ENCODE results near the gene SUMO3.
A peak's percentile ranks its signal among the peaks of the same experiment; 100 is the strongest.

Gene SUMO3

DNA sequence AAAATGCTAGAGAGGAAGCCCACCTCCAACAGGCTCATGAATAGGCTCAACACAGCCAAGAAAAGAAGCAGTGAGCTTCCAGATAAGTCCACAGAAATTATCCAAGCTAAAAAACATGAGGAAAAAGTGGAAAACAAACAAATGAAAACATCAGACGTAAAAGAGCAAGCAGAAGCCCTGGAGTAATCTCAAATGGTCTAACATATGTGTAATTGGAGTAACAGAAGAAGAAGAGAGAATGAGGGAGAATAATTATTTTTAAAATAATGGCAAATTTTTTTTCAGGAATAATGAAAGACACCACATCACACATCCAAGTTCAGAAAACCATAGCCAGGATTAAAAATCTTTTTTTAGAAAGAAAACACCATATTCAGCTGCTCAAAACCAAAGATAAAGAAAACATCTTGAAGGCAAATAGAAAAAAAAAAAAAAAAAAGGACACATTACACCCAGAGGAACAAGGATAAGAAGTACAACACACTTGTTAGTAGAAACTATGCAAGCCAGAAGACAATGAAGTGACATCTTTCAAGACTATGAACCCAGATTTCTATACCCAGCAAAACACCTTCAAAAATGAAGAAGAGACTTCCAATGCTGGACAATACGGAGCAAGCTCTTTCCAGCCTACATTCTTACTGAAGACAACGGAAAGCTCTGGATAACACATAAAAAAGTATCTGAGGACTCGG is 10.6 kb upstream of the SUMO3 start:
- DNase-seq (ENCODE audit: low read depth in 2 of 2): no peak

DNA sequence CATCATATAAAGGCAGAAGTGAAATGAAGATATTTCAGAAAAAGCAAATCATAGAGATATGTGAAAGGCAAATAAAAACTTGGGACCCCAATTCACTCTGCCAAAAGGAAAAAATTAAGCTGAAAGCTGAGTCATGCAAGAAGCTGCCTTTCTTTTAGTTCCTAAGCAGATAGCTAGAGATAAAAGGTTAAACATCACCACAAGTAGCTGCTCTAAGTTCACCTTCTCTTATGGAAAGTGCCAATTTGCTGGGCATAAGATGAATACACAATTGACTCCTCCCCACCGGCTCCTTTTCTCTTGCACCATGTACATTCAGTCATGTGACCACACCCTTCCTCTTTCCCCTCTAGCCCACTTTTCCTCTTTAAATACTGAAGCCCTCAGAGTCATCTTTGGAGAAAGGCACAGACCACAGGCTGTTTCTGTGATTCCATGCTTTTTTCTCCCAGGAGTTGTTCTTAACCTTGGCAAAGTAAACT is 5.4 kb upstream of the SUMO3 start:
- no peak for DNase-seq (ENCODE audit: low read depth in 2 of 2)

DNA sequence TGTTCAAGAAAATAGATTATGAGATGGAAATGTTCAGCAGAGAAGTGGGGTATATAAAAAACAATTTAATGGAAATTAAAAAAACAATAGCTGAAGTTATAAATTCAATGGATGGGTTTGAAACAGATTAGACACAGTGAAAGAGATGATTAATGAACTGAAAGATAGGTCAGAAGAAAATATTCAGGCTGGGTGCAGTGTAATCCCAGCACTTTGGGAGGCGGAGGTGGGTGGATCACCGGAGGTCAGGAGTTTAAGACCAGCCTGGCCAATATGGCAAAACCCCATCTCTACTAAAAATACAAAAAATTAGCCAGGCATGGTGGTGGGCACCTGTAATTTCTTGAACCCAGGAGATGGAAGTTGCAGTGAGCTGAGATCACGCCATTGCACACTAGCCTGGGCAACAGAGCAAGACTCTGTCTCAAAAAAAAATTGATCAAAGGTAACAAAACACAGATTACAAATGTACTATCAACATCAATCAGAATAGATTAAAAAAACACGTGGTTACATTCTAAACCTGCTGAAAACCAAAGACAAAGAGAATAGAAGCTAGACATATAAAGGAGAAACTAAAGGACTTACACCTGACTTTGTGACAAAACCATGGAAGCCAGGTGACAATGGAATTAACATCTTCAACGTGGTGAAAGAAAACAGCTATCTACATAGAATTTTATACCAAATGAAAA is 4.8 kb upstream of the SUMO3 start:
- DNase-seq (ENCODE audit: low read depth in 2 of 2): no peak

DNA sequence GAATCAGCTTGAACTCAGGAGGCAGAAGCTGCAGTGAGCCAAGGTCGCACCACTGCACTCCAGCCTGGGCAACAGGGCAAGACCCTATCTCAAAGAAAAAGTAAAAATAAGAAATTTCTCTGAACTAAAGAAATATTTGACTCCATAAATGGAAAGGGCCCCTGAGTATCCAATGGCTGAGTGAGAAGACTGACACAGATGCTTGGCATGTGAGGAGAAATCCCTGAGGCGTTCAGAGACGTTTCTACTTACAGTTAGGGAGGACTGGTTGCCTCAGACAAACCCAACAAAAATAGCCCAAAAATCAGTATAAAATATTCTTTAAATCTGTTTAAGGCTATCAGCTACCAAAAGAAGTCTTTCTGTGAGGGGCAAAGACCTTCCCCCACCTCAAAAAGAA is 3.0 kb upstream of the SUMO3 start:
- no peak for DNase-seq (ENCODE audit: low read depth in 2 of 2)

DNA sequence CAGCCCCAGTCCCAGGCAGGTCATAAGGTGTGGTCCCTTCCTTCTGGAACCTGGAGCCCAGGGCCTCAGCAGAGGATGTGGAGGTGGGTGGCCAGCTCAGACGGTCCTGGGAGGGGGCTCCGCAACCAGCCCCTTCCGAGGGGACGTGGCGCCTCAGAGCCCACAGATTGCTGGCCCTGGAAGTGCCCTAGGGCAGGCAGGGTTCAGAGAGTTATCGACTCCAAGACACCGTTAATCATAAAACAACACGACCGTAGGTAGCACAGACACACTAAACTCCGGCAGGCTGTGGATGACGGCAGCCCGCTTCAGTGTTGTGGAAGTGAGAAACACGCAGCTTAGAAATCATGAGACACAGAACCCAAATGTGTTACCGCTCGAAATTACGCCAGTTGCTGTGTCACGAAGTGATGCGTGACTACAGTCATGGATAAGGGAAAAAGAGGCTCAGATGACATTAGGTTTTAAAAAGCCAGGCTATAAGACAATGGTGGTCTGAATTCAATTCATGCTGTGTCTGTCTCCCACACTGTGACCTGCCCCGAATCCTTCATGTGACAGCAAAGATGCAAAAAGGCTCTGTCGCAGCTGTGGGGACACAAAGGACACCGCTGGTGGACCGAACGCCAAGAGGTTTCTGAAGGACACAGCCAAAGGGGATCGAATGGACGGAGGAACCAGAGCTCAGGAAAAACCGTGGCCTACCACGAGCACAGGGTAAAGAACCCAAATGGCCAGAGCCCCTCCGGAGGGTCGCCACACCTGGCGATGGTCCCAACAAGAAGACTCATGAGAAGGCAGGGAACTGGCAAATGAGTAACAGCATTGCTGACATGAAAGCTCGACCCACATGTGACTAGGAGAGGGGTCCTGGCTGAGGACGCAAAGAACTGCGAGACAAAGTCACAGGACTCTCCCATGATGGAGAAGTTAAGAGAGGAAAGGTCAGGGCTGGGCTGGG is 1.7 kb upstream of the SUMO3 start:
- DNase-seq (ENCODE audit: low read depth in 2 of 2): no peak

DNA sequence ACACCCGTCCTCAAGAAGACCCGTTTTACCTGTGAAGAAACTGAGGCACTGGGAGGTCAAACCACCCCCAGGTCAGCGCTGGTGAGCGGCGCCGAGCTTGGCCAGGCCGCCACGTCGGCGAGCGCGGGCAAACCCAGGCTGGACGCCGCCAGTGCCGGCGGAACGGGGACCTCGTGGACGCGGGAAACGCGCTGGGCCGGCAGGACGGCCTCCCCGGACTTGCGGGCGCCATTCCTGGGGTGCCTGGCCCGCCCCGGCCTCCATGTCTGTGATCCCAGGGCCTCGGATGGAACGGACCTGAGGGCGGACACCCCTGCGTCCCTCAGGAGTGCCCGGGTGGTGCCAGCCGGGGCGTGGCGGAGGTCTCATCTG is 764 bp upstream of the SUMO3 start:
- DNase-seq (ENCODE audit: low read depth in 2 of 2): no peak

DNA sequence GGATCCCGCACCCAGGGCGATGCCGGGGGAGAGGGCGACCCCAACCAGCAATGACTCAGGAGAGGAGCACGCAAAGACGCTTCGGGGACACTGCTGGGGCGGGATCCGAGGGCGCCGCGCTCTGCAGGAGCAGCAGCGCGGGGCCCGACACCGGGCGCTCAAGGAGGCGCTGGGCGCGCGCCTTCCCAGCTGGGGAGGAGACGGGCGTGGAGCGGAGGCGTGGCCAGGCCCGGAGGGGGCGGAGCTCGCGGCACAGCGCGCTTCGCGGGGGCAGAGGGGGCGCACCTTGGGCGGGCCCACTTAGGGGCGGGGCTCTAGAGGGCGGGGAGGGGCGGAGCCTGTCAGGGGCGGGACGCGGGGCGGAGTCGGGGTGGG is 369 bp downstream of the SUMO3 start:
- peak; percentile 85 to 90 for DNase-seq (ENCODE audit: low read depth in 2 of 2)

DNA sequence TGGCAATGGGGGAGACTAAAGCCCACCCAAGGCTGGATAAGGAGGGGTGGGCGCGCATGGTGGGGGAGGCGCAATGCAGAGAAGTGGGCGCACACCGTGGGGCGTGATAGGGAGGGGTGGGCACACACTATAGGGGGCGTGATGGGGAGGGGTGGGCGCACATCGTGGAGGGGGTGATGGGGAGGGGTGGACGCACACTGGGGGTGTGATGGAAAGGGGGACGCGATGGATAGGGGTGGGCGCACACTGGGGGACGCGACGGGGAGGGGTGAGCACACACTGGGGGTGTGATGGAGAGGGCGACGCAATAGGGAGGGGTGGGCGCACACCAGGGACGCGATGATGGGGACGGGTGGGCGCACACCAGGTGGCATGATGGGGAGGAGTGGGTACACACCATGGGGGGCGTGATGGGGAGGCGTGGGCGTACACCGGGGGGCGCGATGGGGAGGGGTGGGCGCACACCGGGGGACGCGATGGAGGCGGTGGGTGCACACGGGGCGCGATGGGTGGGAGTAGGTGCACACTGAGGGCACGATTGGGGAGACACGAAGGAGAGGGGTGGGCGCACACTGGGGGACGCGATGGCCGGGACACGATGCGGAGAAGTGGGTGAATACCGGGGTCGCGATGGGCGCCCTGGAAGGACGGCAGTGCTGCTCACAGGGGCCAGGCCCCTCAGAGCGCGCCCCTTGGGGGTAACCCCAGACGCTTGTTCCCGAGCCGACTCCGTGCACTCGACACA is 929 bp downstream of the SUMO3 start:
- DNase-seq (ENCODE audit: low read depth in 2 of 2): no peak

DNA sequence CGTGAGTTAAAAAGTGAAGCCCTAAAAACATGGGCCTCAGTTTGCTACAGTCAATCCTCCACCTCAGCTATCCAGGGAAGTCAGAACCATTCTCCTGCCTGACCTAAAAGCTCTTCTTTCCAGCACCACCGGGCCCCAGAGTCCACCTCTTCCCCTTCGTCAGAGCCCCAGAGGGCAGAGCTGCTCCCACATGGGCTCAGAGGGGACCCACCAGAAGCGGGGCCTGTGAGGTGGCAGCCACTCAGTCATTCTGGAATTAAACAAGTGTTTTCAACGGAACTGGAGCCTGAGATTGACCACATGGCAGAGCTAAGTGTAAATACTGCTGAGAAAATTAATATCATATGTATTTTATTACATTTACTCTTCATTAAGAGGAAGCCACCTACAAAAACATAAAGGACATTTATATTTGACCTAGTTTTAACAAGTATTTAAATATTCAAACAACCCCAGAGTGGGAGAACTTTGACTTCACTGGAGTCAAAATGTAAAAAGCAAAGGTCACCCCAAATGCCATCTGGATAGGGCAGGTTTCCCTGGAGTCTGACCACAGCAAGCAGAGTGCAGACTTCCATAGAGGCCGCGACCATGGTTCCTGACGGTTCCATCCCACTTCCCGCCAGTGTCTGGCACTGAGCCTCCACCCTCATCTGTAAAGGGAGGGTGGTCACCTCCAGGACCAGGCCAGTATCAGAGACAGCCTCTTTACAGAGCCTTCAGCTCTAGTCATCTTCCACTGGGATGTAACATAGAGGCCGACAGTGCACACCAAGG is 1.8 kb downstream of the SUMO3 start:
- no peak for DNase-seq (ENCODE audit: low read depth in 2 of 2)

DNA sequence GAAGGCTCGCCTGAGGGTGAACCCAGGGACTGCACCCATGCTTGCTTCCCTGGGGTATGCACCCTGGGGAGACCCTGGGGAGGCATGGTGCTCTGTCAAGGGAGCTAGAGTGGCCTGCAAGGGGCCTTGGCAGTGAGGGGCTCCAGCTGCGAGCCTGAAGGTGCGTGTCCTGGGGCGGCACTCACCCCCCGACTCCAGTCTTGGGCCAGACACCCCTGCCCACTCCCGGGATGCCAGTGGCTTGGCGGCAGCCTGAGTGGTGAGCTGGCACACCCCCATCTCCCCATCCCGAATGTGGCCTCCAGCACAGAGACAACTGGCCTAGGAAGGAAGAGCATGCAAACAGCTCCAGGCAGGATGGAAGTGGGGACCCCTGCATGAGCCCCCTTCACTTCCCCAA is 2.6 kb downstream of the SUMO3 start:
- no peak for DNase-seq (ENCODE audit: low read depth in 2 of 2)

DNA sequence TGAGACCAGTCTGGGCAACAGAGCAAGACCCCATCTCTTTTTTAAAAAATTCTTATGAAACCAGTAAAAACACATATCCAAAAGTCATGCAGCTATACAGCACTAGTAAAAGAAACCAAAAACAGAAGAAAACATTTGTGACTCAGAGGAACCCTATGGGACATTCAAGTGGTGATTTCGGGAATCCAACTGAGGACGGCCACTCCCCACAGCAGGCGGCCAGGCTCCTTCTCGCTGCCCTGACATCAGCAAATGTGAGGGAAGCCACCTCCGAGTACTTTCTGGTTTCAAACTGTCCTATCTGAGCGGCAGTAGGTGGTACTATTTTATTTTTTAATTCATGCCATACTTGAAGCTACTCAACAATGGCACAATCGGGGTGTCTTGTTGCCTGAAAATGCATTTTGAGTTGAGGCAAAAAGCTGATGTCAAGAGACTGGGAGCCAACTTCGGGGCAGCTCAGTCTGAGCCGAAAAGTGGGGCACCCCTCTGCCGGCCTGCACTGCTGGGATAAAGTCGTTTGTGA is 3.3 kb downstream of the SUMO3 start:
- no peak for DNase-seq (ENCODE audit: low read depth in 2 of 2)

DNA sequence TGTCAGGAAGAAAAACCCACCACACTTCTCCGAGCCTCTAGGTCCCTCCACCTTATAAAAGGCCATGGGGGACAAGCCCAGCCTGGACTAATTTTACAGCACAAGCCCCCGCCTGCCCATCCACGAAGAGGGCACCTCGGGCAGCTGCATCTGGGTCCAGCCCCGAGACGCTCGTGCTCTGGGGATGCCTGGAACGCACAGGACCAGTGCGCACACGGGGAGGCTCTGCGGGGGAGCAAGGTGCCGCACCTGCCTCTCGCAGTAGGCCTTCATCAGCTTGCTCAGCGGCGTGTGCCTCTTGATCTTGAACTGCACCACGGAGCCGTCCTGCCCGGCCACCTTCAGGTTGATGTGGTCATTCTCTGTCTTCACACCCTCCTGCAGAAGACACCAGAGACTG is 4.1 kb downstream of the SUMO3 start:
- DNase-seq (ENCODE audit: low read depth in 2 of 2): no peak

DNA sequence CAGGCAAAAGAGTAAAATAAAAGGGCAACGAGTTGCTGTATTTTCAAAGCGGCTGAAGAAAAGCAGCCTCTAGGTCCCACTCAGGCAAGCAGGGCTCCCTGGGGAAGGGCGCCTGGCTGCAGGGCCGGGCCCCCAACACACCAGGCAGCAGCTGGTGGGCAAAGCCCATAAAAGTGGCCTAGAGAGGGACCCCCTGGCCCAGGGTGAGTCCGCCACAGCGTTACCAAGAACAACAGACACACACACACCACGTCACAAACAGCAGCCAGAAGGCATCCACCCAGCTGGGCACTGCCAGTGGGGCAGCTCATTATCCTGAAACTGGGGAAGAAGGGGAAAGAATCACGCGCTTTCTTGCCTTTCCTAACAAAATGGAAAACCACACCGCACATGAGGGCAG is 4.7 kb downstream of the SUMO3 start:
- DNase-seq (ENCODE audit: low read depth in 2 of 2): no peak

DNA sequence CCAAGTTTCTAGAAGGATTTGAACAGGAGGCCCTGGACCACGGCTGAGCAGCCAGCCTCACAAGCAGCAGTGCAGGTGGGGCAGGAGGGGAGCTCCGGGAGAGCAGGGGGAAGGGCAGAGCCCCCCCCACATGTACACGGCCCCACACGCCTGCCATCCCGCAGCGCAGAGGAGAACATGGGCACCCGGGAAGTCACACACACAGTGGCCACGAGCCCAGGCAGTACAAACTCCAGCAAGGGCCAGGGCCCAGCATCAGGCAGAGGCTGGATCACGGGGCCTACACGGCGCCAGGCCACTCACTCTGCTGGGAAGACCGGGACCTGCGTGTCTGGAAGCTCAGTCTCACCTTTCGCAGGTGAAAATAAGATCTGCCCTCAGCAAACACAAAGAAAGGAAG is 5.2 kb downstream of the SUMO3 start:
- no peak for DNase-seq (ENCODE audit: low read depth in 2 of 2)

DNA sequence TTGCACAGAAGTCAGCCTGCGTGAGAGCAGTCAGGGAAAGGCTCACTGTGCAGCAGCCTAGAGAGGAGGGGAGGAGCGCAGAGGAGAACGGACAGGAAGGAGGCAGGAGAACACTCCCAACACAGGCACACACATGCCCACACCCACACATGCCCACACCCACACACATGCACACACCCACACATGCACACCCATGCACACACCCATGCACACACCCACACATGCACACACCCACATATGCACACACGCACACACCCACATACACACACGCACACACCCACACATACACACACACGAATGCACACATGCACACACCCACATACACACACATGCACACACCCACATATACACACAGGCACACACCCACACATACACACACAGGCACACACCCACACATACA is 7.1 kb downstream of the SUMO3 start:
- no peak for DNase-seq (ENCODE audit: low read depth in 2 of 2)

DNA sequence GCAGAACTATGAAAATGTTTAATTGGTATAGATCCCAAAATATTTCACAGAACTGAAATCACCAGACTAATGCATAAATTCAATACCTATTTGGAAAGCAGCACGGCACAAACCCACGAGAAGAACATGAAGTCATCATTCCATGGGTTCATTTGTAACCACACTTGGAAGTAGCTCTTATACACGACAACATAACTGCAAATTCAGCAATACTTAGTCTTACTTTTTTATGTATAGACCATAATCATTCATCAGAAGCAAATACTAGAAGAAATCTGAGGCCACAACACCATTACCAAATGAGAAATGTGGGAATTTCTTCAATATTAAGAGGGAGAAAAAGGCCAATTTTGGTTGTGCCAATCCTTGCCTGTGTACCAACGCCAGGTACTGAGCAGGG is 12.0 kb downstream of the SUMO3 start:
- DNase-seq (ENCODE audit: low read depth in 2 of 2): no peak

DNA sequence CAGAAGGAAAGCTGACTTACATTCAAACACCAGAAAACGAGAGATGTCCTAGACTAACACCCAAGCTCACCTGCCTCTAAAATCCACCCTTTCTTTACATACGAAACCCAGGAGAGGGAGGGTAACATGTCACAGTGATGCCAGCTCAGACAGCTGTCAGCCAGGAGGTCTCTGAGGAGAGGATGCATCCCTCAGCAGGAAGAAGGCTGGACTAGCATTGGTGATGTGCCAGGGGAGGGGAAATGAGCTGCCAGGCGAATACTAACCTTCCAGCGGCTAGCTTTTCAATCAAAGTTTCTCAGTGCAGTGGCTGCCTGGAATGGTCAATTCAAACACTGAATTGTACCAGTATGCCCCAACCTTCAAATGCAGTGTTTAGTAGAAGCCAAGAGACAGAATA is 12.6 kb downstream of the SUMO3 start:
- DNase-seq (ENCODE audit: low read depth in 2 of 2): no peak

DNA sequence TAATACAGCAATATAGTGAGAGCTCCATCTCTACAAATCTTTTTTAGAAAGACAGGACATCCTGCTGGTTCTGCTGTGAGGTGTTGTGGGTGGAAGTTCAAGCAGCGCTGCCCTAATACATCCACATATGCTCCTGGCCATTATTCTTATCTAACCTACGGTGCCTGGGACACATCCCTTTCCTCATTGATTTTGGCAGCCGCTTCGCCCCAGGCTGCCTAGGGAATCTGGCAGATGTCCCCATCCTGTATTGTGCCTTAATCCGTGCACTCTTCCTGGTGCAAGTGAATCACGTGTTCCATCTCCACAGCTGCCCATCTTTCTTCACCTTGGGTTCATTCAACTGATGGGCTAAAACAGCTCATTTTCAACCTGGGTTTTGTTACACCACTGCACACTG is 13.1 kb downstream of the SUMO3 start:
- DNase-seq (ENCODE audit: low read depth in 2 of 2): no peak

DNA sequence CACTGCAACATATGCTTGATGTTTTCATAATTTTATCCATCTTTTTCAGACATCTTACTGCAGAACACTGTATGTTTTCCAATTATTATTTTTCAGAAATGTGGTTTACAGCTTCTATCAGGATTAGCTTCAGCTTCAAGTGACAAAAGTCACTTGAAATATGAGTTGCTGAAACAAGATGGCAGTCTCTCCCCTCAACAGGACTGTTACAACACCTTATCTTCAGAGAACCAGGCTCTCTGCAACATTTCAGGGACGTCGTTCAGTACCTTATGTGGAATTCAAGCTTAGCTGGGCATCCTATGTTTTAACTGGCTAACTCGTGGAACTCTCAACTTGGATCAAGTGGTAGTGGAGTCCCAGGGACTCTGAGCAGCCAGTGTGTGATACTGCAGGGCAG is 14.2 kb downstream of the SUMO3 start:
- DNase-seq (ENCODE audit: low read depth in 2 of 2): no peak

DNA sequence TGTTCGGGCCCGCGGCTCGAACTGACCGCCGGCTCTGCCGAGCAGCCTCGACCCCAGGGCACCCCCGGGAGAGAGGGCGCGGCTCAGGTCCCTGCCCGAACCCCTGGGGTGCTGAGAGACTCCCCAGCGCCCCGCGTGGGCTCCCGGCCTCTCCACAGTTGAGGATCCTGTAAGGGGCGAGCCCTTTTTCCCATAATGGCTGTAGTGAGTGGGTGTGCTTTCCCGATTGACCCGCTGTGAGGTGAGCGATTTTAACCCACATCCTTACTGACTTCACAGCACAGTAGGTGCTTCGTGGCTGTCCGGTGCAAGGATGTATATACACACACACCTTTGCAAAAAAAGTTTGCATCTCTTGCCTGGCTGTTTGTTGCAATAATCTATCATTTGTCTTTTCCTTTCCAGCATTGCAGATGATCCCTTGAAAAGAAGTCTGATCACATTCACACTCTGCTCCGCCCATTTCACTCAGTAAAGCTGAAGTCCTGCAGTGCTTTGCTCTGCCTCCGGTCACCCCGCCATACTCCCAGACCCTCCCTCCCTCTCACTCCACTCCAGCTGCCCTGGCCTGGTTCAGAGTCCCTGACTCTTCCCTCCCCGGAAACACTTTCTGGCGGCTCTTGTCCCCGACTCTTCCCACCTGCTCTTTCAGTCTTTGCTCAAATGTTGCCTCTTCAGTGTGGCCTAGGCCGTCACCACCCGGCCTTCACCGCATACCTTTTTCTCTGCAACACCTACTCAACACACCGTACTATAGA is 15.3 kb downstream of the SUMO3 start:
- no peak for DNase-seq (ENCODE audit: low read depth in 2 of 2)
